Endothelial cell of umbilical vein (primary cell): ENCODE data around the gene PLA2G6. TPM values are rescaled to one million over a fixed set of nuclear protein-coding genes. Genes with fewer than 3 reads are reported as not detected.

Experiments
- BruUV-seq: library from RNA; stranded (reverse); fragments of 400-500 nt; replicated peaks from 2 replicates; lab custom pipeline; 2021; lab: Mats Ljungman, UMichigan
- CTCF ChIA-PET: fragments of 300-600, 350-600 bp; sonication (Branson Sonifier 250); formaldehyde crosslinking; loops from one replicate; lab custom pipeline; 2021; ENCODE audit warnings: antibody characterized with exemption, inconsistent platforms; lab: Charles Lee
- POLR2A ChIA-PET: fragments of 300-600, 350-600 bp; sonication (Branson Sonifier 250); formaldehyde crosslinking; loops from one replicate; lab custom pipeline; 2021; ENCODE audit warnings: antibody characterized with exemption, inconsistent platforms; lab: Charles Lee
- DNase-seq: peaks from one replicate; pipeline ENCODE4 v3.0.0-alpha.2; 2011; ENCODE audit warnings: low read depth, low spot score
- FAIRE-seq: peaks from 2 replicates; lab custom pipeline; 2011; peaks lifted over from hg19 to GRCh38; lab: Jason Lieb, UNC
- H2AFZ ChIP-seq: 2 replicates; pipeline ENCODE4 v1.6.0; 2012; ENCODE audit warnings: low read depth, low read length, control low read depth, inconsistent platforms
- H3K27ac ChIP-seq: 2 replicates; pipeline ENCODE4 v1.5.1; 2011; ENCODE audit warnings: low read depth, mild to moderate bottlenecking, control low read depth, low read length, moderate library complexity; ENCODE audit not compliant: insufficient read depth
- H3K27me3 ChIP-seq, 2 experiments: 2 replicates each; pipeline versions ENCODE4 v1.6.0 to v1.6.1; 2011; ENCODE audit warnings: low read length in 2 of 2, mixed read lengths in 1 of 2; ENCODE audit not compliant: control insufficient read depth in 2 of 2, insufficient read depth in 2 of 2
- H3K36me3 ChIP-seq, 2 experiments: 2 replicates in 1 of 2; 3 replicates in 1 of 2; pipeline ENCODE4 v1.5.1; 2011; ENCODE audit warnings: low read length in 2 of 2, mild to moderate bottlenecking in 1 of 2, moderate library complexity in 1 of 2; ENCODE audit not compliant: control insufficient read depth in 2 of 2, insufficient read depth in 2 of 2; ENCODE audit errors: extremely low read depth in 1 of 2
- H3K4me1 ChIP-seq: 3 replicates; pipeline ENCODE4 v1.5.1; 2011; ENCODE audit warnings: mild to moderate bottlenecking, low read length; ENCODE audit not compliant: control insufficient read depth, insufficient read depth; ENCODE audit errors: extremely low read depth
- H3K4me2 ChIP-seq: 2 replicates; pipeline ENCODE4 v1.6.1; 2011; ENCODE audit warnings: low read length, control low read depth, mixed read lengths; ENCODE audit not compliant: insufficient read depth
- H3K4me3 ChIP-seq, 3 experiments: fragments of 200-600 bp in 1 of 3; sonication (generic), shearing (Covaris generic) in 1 of 3; replicated peaks in 1 of 3; 2 replicates each; pipeline ENCODE4 v1.5.1; 2011 to 2016; ENCODE audit warnings: control low read depth in 3 of 3, low read length in 3 of 3, mild to moderate bottlenecking in 2 of 3, inconsistent platforms in 1 of 3, low read depth in 1 of 3, moderate library complexity in 1 of 3; ENCODE audit not compliant: insufficient read depth in 1 of 3
- H3K79me2 ChIP-seq: 2 replicates; pipeline ENCODE4 v1.6.0; 2012; ENCODE audit warnings: low read length, inconsistent platforms; ENCODE audit not compliant: control insufficient read depth, insufficient read depth
- H3K9ac ChIP-seq: replicated peaks from 2 replicates; pipeline ENCODE3; 2011; ENCODE audit warnings: low read length, control low read depth; ENCODE audit not compliant: insufficient read depth; ENCODE audit errors: extremely low read depth
- H3K9me1 ChIP-seq: replicated peaks from 3 replicates; pipeline ENCODE4 v1.6.0; 2011; ENCODE audit warnings: mild to moderate bottlenecking, low read length; ENCODE audit not compliant: control insufficient read depth, insufficient read depth; ENCODE audit errors: extremely low read depth
- H3K9me3 ChIP-seq: replicated peaks from 2 replicates; pipeline ENCODE4 v1.5.1; 2012; ENCODE audit warnings: low read length, inconsistent platforms; ENCODE audit not compliant: control insufficient read depth, insufficient read depth
- H4K20me1 ChIP-seq: replicated peaks from 2 replicates; pipeline ENCODE3; 2011; ENCODE audit warnings: mild to moderate bottlenecking, low read length; ENCODE audit not compliant: control insufficient read depth, insufficient read depth; ENCODE audit errors: extremely low read depth
- EZH2 ChIP-seq: IDR thresholded peaks from 2 replicates; pipeline ENCODE4 v1.6.1; 2012; ENCODE audit warnings: borderline replicate concordance, low read depth, mild to moderate bottlenecking, moderate library complexity, low read length, inconsistent platforms; ENCODE audit not compliant: severe bottlenecking
- FOS ChIP-seq: IDR thresholded peaks from 2 replicates; pipeline ENCODE4 v1.6.1; 2011; ENCODE audit warnings: mild to moderate bottlenecking, low read length, moderate library complexity, borderline replicate concordance; ENCODE audit not compliant: insufficient read depth
- GATA2 ChIP-seq: IDR thresholded peaks from 2 replicates; pipeline ENCODE4 v1.7.0; 2011; ENCODE audit warnings: low read depth, mild to moderate bottlenecking, moderate library complexity, mixed read lengths, low read length; ENCODE audit not compliant: insufficient read length, insufficient read depth
- JUN ChIP-seq: IDR thresholded peaks from 2 replicates; pipeline ENCODE4 v1.6.1; 2011; ENCODE audit warnings: borderline replicate concordance, low read depth; ENCODE audit not compliant: insufficient read length, insufficient read depth
- MYC ChIP-seq: IDR thresholded peaks from one replicate; pipeline ENCODE4 v1.6.1; 2011; ENCODE audit warnings: mild to moderate bottlenecking, low read depth, low read length
- POLR2A ChIP-seq: IDR thresholded peaks from 2 replicates; pipeline ENCODE4 v1.6.1; 2012; ENCODE audit warnings: low read depth, mild to moderate bottlenecking, control low read depth, low read length
- POLR2AphosphoS5 ChIP-seq: IDR thresholded peaks from 2 replicates; pipeline ENCODE4 v1.6.1; 2012; ENCODE audit warnings: low read depth, mild to moderate bottlenecking, control low read depth, low read length, moderate library complexity; ENCODE audit not compliant: insufficient read depth
- dilution Hi-C: fragments of 300-500 bp; cut with MboI; formaldehyde crosslinking; loops from one replicate; pipeline ENCODE4 v1.15.0; 2019; ENCODE audit warnings: low sequenced_read_pairs; ENCODE audit not compliant: extremely low pct_ligation_motif_present
- intact Hi-C: fragments of 100-400 bp; cut with micrococcal nuclease; formaldehyde crosslinking; loops from one replicate; pipeline ENCODE4 v1.10.0; 2022
- polyA plus RNA-seq, 4 experiments: library from polyadenylated mRNA; depleted of rRNA in 3 of 4; stranded (reverse) in 3 of 4; unstranded in 1 of 4; fragments of >200 nt; gene quantifications; 2 replicates each; pipeline versions ENCODE4 v1.2.1 to v1.2.3, GENCODE V29; 2011 to 2012; ENCODE audit warnings: missing spikeins in 1 of 4
- total RNA-seq: library from RNA; stranded (reverse); gene quantifications from 2 replicates; pipeline ENCODE4 v1.2.3, GENCODE V29; 2021
- TF ChIP-seq, protein P1 (sequence below), 2 donors: IDR thresholded peaks; 1 replicate in 1 of 2; 2 replicates in 1 of 2; pipeline ENCODE4 v1.5.1; 2011; ENCODE audit warnings: low read length in 2 of 2, mild to moderate bottlenecking in 2 of 2, moderate library complexity in 2 of 2, control low read depth in 1 of 2, inconsistent platforms in 1 of 2, low read depth in 1 of 2; ENCODE audit not compliant: insufficient read depth in 1 of 2; ENCODE audit errors: extremely low read depth in 1 of 2
- TF ChIP-seq, protein P2 (sequence below): IDR thresholded peaks from 2 replicates; pipeline ENCODE4 v1.6.1; 2011; ENCODE audit not compliant: insufficient read depth, insufficient read length

Gene PLA2G6
- total and polyA plus RNA-seq, 2 donors (not counting 3 experiments of a cell fraction or from before 2014, with no cell fraction given): 6.6 to 10.3 TPM

DNA sequence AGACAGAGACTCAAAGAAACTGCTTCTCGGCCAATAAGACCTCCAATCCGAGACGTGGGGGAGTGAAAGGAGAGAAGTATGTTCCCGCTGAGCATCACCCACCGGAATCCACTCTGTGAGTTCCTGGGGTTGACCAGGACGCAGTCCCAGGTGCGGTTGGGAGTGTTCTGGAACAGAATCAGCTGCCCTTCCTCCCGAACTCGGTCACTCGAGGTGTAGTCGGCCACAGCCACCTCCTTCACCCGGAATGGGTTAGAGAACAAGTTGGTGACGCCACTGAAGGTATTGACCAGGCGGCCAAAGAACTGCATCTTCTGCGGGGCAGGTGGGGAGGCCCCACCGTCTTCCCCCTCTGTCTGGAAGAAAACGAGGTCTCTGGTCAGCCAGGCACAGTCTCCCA is 12.5 kb downstream of the PLA2G6 start:
- H4K20me1 ChIP-seq: no peaks in the 10 kb centered on the region
- H3K27ac ChIP-seq: no peak overlapping the region
- no peaks in the 10 kb centered on the region for H3K36me3 ChIP-seq
- ChIA-PET CTCF (no interaction called here), POLR2A (no interaction called here)
- no peaks in the 10 kb centered on the region for H3K9me1 ChIP-seq
- no peak overlapping the region for H3K9ac ChIP-seq
- no peak for TF ChIP-seq GATA2
- TF ChIP-seq JUN: no peak
- no peak for TF ChIP-seq POLR2A
- TF ChIP-seq, protein P1, sequence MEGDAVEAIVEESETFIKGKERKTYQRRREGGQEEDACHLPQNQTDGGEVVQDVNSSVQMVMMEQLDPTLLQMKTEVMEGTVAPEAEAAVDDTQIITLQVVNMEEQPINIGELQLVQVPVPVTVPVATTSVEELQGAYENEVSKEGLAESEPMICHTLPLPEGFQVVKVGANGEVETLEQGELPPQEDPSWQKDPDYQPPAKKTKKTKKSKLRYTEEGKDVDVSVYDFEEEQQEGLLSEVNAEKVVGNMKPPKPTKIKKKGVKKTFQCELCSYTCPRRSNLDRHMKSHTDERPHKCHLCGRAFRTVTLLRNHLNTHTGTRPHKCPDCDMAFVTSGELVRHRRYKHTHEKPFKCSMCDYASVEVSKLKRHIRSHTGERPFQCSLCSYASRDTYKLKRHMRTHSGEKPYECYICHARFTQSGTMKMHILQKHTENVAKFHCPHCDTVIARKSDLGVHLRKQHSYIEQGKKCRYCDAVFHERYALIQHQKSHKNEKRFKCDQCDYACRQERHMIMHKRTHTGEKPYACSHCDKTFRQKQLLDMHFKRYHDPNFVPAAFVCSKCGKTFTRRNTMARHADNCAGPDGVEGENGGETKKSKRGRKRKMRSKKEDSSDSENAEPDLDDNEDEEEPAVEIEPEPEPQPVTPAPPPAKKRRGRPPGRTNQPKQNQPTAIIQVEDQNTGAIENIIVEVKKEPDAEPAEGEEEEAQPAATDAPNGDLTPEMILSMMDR (IDR thresholded peaks at IDR 0.05; ENCODE audit: extremely low read depth in 1 of 2, insufficient read depth in 1 of 2, low read depth in 1 of 2, low read length in 2 of 2): no peak
- TF ChIP-seq, protein P2, sequence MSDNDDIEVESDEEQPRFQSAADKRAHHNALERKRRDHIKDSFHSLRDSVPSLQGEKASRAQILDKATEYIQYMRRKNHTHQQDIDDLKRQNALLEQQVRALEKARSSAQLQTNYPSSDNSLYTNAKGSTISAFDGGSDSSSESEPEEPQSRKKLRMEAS: no peak
- no peak for TF ChIP-seq MYC
- TF ChIP-seq FOS: no peak
- TF ChIP-seq POLR2AphosphoS5: no peak
- TF ChIP-seq EZH2: no peak
- no peaks in the 10 kb centered on the region for H3K9me3 ChIP-seq
- no peaks in the 10 kb centered on the region for H3K27me3 ChIP-seq
- intact Hi-C loops: no loop called here
- H3K4me3 ChIP-seq: no peak overlapping the region
- H3K4me1 ChIP-seq: peaks cover 28% of the 10 kb centered on the region
- H3K79me2 ChIP-seq: no peaks in the 10 kb centered on the region
- H3K4me2 ChIP-seq: no peak overlapping the region
- FAIRE-seq (no peak), DNase-seq (no peak)
- dilution Hi-C loops: no loop called here
- no peak overlapping the region for H2AFZ ChIP-seq
- BruUV-seq: no TSS peak
